ENCODE data around the gene JMJD6.

Gene JMJD6

DNA sequence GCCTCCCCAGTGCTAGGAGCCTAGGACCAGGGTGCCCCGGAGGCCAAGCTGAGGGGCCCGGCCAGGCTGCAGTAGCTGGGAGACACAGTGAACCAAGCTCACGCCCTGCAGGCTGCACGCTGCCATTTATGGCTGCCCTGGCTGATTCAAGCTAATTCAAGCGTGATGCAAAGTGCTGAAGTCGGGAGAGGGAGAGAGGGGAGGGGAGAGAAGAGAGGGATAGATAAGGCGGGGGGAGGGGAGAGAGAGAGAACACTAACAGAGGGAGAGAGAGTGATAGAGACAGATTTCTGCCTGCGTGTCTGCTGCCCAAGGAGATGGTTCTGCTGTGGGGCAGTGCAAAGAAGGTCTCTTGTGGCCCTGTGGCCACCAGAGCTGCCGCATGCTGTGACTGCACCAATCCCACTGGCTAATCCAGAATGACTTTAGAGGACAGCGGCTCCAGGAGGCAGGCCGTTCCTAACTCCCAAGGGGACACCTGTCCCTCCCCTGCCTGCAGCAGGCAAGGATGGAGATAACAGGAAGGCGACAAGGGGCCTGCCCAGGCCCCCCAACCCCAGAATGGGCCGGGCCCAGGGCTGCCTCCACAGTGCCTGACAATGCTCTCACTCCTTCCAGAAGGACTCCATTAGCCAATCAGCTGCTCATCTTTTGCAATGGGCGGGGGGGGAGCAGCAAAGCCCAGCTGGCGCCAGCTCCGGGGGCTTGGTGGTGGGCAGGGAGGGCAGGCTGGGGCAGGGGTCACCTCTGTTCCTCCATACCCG is 28.5 kb downstream of the JMJD6 start:
- no peak for DNase-seq

DNA sequence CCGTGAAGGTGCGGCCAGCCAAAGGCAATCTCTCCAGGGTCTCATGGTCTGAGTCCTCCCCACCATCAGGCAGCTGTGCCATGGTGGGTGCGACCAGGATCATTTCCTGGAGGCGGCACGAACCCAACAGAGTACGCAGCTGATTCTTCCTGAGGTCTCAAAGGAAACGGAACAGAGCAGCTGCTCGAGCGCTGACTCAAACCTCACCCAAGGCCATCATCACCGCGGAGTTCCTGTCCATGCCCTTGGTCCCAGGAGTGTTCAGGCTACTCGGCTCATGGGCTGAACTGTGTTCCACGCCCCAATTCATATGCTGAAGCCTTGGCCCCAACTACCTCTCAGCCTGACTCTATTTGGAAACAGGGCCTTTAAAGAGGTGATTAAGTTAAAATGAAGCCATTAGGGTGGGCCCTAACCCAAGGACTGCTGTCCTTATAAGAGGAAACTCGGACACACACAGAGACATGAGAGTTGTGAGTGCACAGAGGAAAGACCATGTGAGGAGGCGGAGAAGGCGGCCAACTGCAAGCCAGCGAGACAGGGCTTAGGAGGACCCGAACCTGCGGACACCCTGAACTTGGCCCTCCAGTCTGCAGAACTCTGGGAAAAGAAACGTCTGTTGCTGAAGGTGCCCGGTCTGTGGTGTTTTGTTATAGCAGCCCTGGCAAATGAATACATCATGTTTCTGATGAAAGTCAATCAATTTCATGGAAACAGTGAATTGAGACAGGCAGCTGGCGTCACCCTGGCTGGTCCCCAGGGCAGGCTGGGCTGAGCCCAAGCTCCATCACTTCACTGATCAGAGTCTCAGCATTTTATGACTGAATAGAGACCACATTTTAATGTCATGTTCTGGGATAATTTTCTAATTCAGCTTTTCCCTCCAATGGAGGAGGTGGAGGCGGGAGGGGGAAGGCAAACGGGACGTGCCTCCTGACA is 29.4 kb downstream of the JMJD6 start:
- DNase-seq, result no peak

DNA sequence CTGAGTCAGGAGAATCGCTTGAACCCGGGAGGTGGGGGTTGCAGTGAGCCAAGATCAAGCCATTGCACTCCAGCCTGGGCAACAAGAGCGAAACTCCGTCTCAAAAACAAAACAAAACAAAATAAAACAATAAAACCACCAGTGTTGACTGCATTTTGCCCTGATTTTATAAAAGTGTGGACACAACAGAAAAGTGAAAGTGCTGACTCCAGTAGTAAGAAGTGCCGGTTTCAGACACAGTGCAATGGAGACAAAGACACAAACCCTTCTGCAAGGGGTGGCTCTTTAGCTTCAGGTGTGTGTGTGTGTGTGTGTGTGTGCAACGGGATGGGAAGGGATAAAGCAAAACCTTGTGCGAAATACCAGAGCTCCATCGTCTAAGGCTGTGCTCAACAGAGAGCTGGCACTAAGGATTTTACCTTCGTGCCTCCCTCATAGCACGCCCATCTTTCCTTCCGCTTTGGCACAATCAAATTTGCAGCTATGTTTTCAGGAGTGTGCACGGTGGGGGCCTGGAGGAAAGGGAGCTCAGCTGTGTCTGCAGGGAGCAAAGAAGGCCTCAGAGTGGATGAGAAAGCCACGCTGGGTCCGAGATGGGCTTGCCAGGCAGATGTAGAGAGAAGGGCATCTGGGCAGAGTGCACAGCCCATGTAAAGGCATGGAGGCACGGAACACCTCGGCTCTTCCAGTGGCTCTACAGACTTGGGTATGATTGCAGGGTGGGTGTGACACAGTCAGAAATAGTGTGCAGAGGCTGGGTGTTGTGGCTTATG is 31.2 kb downstream of the JMJD6 start:
- DNase-seq, result no peak

DNA sequence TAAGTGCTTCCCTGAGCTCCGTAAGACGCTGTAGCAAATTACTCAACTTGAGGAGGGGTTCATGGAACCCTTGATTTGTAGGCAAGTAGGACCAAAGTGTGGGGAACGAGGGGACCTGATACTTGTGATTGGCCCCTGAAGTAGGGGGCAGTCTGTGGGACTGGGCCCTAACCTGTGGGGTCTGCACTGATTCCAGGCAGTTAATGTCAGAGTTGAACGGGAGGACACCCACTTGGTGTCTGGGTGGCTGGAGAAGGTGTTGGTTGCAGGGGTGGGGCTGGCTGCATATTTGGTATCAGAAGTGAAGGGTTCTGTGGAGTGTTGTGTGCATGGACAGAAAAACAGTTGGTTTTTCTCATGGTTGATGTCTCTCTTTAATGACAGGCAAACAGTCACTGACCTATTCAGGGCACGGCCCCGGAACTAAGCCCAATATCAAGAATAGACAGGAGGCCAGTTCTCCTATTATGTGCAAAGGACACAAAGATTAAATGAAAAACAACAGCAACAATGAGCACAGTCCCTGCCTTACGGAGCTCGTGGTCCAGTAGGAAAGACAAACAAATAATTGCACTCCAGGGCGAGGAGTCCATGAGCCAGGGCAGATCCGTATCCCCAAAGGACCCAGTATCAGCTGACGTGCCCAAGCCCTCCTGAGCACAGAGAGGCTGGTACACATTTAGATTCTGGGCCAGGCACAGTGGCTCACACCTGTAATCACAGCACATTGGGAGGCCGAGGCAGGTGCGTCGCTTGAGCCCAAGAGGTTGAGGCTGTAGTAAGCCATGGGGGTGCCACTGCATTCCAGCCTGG is 34.8 kb downstream of the JMJD6 start:
- no peak for DNase-seq

DNA sequence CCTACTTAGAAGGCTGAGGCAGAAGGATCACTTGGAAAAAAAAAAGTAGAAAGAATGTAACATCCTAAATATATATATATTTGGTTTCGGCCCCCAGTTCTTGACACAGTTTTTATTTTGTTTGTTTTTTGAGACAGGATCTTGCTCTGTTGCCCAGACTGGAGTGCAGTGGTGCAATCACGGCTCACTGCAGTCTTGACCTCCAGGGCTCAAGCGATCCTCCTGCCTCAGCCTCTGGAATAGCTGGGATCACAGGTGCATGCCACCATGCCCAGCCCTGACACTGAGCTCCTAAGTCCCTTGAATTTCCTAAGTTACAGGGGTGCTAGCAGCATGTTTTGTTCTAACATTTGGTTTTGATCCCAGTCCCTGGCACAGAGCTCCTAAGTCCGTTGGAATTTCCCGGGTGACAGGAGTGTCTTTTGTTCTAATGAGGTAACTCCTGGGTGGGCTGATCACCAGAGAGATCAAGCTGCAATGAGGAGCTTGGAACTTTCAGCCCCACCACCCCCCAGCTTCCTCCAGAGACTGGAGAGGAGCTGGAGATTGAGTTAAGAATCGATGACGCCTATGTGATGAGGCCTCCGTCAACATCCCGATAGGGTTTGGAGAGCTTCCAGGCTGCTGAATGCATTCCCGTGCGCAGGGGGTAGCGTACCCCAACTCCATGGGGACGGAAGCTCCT is 35.7 kb downstream of the JMJD6 start:
- DNase-seq, result no peak

DNA sequence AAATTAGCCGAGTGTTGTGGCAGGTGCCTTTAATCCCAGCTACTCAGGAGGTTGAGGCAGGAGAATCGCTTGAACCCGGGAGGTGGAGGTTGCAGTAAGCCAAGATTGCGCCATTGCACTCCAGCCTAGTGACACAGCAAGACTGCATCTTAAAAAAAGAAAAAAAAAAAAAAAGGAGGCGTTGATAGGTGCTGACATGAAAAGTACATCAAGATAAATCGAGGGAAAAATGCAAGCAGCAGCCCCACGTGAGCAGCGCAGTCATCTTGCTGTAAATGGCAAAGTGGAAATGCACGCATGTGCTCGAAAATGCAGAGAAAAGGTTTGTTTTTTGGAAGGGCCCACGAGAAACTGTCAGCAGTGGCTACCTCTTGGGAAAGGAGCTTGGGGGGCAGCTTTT is 36.5 kb downstream of the JMJD6 start:
- DNase-seq, result no peak

DNA sequence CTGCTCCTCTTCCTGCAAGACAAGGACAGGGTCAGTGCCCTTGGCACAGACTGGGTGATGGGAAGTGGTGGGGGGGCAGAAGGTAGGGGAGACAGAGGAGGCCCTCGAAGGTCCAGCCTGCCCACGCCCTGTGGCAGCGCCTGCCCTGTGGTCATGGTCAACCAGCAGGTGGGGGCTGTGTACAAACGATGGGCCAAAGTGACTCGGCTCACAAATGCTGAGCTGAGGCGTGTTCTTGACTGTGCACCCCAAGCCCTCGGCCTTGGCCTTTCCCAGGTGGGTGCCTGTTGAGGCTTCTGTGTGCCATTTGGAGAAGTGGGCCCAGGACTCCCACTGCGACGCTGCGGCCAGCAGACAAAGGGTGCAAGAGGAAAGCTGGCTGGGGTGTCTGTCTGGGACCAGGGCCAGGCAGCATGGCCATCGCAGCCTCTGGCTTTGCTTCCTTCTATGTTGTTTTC is 38.2 kb downstream of the JMJD6 start:
- no peak for DNase-seq

DNA sequence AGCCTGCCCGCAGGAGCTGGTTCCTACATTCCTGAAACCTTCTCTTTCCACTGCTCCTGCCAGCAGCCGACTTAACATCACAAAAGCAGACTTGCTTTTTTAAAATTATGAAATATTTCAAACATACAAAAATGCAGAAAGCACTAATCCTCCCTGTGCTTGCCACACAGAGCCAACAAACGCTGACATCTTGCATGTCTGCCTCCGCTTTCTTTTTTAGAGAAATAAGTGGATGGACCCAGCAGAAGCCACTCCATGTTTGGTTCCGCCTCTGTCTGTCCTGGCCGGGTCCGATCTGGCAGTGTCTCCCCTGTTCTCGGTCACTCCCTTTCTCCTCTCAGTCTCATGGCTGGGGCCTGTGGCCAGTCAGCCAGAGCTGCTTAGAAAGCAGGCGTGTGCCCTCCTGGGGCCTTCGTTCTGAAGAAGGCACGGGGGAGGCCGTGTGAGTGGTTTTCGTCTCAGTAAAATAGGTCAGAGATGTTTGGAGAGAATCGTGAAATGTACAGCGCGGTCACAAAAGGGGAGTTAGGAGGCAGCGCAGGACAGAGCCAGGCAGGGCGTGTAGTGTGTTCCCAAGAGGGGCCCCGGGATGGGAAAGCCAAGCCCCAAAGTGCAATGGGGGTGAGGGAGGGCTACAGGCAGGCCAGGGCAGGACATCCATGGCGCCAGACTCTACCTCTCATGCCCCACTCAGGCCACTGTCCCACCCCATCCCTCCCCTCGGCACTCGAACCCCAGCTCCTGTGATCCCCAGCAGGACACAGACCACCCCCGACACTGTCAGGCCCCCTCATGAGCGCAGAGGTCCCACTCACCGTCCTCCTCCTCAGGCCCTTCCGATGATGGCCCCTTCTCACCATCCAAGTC is 38.9 kb downstream of the JMJD6 start:
- no peak for DNase-seq

DNA sequence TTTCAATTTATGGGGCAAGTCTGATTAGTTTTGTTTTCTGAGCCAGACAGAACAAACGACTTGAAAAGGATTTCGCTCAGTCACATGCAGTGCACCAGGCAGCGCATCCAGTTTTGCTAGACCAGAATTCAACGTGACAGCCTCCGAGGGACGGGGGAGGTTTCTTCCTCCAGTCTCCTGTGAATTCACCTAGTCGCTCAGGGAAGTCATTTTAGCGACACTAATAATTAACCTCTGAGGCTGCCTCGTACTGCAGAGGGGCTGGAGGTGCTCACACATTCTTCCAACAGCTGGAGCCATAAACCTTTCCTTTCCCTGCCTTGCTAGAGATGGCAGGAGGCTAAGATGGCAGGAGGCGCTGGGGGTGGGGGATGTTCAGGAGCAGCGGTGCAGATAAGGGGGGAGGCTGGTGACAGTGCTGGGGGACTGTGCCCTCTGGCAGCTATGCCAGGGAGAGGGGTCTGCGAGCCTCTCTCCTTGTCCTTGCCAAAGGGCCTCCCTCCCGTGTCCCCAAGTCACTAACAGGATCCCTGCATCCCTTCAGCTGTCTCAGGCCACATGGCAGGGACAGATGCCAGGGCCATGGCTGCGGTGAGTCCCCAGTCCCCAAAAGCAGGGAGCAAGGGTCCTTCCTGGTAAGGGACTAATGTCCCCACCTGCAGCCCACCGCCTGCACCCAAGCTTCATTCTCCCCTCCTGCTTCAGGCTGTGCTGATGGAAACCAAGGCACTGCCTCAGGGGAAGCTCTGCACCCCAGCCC is 39.7 kb downstream of the JMJD6 start:
- no peak for DNase-seq

DNA sequence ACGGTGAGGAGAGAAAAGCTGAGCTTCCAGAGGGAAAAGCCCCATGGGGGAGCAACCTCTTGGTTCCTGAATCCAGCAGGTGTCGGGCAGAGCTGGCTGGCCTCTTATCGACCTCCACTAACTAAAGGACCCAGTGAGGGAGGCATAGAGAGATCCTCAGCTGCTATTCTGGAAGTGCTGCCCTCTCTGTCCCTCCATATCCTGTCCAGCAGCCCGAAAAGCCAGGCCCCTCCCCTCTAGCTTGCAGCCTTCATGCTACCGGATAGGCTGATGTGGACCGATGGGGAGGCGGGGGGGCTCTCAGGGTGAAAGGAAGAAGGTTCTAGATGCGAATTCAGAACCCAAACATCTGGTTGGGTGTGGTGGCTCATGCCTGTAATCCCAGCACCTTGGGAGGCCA is 40.6 kb downstream of the JMJD6 start:
- no peak for DNase-seq

DNA sequence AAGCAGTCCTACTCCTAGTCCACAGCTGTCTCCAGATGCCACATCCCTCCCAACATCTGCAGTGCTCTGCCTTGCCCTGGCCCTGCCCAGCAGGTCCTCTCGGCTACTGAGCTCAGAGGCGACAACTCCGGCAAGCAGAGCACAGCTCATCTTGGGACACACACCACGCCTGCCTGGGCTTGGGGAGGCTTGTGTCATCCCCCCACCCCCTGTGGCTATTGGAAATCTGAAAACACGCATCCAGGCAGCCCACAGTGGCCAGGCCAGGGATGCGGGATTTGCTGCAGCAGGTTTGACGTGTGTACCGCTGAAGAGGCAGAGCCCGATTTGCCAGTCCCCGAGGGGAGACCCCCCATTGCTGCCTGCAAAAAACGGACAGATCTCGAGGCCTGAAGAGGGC is 41.0 kb downstream of the JMJD6 start:
- no peak for DNase-seq

DNA sequence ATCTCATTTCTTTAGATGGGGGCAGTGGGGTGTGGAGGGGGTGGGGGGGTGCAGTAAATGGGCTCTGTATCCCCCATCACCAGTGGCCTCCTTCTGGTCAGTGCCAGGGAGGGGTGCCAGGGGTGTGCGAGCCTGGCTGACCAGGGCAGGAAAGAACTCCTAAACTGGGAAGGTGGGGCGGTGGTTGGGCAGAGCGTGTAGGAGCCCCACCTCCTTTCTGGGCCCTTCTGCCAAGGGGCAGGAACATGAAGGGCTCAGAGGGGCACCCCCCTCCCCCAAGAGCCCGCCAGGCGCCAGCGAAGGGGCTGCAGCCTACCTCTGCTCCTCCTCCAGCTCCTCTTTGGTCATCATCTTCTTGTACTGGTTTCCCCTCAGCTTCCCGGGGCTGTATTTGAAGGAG is 41.6 kb downstream of the JMJD6 start:
- DNase-seq, result no peak

DNA sequence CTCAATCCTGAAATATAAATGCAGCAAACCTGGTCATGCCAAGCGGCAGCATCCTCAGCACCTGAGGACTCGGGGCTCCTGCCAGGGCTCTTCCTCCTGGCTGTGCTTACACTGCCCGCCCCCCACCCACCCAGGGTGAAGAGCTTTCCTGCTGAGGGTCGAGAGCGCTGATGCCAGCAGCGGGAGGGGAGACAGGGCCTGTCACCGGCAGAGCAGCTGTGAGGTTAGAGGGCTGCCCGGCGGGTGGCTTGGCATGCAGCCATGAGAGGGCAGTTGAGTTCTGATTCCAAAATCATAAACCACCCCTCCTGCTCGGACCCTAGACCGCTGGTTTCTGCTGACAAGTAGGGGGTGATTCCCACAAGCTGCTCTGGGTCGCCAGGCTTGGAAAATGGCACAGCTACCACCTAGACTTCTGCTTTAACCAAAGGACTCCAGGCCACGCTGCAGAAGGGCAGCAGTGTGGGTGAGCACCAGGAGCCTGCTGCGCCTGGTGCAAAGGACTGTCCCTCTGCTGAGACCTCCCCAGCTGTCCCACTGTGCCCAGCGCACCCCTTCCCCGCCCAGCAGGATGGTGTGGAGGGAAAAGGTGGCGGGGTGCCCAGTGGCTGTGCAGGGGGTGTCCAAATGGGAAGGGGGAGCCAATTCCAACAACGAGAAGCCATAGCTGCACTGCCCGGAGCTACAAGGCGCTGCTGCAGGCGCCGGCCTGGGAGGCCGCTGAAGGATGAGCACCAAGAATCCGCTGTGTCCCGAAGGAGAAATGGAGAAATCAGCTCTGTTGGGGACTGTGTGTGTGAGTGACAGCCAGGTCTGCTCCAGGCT is 42.3 kb downstream of the JMJD6 start:
- DNase-seq, result no peak

DNA sequence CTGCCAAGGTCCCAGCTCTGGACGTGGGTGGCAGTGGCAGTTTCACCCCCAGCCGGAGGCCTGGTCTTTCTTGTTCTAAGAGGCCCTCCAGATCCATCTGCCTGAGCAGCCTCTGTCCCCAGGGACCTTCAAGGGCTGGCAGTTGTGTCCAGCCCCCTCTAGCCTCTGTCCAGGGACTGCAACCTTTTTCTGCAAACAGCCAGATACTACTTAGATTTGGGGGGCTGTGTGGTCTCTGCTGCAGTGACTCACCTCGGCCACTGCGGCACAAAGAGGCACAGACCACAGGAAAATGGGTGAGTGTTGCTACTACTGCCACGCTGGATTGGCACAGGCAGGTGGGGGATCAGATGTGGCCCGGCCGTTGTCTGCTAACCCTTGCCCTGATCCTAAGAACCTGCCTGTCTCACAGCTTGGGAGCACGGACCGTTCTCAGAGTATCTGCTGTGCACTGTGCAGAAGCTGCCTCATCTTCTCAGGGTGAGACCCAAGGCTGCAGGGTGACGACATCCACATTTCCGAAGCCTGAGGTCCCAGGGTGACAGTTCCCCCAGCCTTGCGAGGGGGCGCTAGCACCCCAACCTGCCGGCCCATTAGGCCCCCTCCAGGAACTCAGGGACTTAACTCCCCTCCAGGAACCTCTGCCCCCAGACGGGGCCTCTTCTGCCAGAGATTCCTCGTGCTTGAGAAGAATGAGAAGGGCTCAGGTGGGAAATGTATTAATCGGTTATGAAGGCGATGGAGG is 43.2 kb downstream of the JMJD6 start:
- no peak for DNase-seq

DNA sequence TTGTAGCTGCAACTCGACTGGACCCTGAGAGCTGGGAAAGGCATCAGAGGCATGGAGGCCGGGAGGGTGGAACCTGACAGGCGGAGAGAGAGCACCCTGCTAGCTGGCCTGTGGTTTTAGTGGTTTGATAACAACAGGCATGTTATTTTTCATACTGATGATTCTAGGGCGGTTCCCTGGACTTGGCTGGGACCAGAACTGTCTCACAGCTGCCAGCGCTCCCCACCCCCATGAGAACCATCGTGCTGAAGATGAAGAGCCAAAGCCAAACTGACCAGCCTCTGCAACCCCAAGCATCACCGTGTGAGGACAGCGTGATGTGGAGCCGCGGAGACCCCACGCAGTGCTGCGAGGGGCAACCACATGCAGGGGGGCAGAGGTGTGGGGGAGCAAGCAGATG is 44.1 kb downstream of the JMJD6 start:
- DNase-seq, result no peak

DNA sequence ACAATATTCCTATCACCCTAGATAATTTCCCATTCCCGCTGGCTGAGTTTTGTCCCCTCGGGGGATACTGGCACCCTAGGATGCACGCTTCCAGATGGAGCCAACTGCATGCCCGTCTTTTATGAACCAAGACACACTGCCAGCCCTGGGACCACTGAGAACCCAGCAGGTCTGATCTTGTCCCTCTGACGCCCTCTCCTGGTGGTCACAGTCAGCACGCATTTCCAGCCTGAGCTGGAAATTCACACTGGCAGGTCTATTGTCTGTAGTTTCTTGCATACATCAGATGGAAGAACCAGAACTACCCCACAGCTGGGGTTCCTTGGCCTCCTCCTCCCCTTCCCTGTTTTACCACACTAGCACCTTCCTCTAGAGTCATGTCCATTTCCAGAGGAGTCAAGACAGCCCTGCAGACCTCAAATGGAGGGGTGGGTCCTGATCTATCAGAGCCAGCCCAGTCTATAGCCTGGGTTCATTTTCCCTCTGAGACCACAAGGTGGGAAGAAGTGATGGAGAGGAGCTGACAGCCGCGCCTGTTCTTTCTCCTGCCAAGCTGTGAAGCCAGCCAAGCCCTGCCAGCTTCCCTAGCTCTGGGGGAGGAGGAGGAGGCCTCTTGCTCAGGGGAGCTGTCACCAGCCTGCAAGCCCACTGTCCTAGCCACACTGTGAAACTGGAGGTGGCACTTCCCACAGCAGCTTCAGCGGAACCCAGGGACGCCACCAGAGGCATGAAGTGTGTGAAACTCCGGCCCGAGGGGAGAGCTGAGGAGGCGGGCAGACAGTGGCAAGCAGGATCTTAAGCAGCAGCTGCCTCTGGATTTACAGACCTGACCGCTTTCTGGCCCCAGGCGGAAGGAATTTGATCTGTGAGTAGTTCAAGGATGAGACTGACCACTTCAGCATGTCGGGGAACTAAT is 44.9 kb downstream of the JMJD6 start:
- DNase-seq, result peak; percentile 1 to 66

DNA sequence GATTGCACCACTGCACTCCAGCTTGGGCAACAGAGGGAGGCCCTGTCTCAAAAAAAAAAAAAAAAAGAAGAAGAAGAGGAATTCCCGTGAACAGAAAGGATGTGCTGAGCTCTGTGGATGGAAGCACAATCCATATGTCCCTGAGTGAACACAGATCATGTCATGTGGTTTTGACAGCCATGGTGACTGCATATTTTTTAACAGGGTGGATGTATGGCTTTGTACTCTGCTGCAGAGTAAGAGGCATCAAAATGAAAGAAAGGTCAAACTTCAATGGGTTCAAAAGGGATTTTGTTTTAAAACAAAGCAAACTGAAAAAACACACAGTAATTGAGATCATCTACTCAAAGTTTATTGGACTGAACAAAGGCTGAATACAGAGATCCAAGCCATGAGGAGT is 47.2 kb downstream of the JMJD6 start:
- DNase-seq, result no peak
